ENCODE data around the gene SLC6A4. TPM values are rescaled to one million over a fixed set of nuclear protein-coding genes. Genes with fewer than 3 reads are reported as not detected.

Gene SLC6A4
- total and polyA plus RNA-seq, 8 donors = 0.38 to 52.3 (median 1.4) TPM

GRCh38 chr17:30219833-30220232 is 15.7 kb downstream of the SLC6A4 start:
- TF ChIP-seq, protein P1, sequence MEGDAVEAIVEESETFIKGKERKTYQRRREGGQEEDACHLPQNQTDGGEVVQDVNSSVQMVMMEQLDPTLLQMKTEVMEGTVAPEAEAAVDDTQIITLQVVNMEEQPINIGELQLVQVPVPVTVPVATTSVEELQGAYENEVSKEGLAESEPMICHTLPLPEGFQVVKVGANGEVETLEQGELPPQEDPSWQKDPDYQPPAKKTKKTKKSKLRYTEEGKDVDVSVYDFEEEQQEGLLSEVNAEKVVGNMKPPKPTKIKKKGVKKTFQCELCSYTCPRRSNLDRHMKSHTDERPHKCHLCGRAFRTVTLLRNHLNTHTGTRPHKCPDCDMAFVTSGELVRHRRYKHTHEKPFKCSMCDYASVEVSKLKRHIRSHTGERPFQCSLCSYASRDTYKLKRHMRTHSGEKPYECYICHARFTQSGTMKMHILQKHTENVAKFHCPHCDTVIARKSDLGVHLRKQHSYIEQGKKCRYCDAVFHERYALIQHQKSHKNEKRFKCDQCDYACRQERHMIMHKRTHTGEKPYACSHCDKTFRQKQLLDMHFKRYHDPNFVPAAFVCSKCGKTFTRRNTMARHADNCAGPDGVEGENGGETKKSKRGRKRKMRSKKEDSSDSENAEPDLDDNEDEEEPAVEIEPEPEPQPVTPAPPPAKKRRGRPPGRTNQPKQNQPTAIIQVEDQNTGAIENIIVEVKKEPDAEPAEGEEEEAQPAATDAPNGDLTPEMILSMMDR (IDR thresholded peaks at IDR 0.05) = no peak
- peaks cover 0 to 3% of the 10 kb centered on the region in 2 donors for H3K36me3 ChIP-seq
- H3K4me3 ChIP-seq = no peak overlapping the region
- ATAC-seq = no peak
- no peak for DNase-seq
- H3K27me3 ChIP-seq = no peaks in the 10 kb centered on the region
- intact Hi-C loops (cut with DNase I) = no loop called here
- no peaks in the 10 kb centered on the region for H3K9me3 ChIP-seq
- H3K4me1 ChIP-seq = no peaks in the 10 kb centered on the region
- H3K27ac ChIP-seq = no peak overlapping the region

GRCh38 chr17:30219315-30219714 is 16.2 kb downstream of the SLC6A4 start:
- H3K36me3 ChIP-seq = peaks cover 0 to 3% of the 10 kb centered on the region in 2 donors
- H3K27me3 ChIP-seq = no peaks in the 10 kb centered on the region
- ATAC-seq (no peak), DNase-seq (no peak)
- H3K27ac ChIP-seq = no peak overlapping the region
- intact Hi-C loops (cut with DNase I) = no loop called here
- H3K4me3 ChIP-seq = no peak overlapping the region
- TF ChIP-seq, protein P1 (IDR thresholded peaks at IDR 0.05) = no peak
- no peaks in the 10 kb centered on the region for H3K4me1 ChIP-seq
- no peaks in the 10 kb centered on the region for H3K9me3 ChIP-seq

GRCh38 chr17:30218799-30219198 is 16.7 kb downstream of the SLC6A4 start:
- intact Hi-C loops (cut with DNase I) = no loop called here

GRCh38 chr17:30217746-30218245 is 17.7 kb downstream of the SLC6A4 start:
- Histone ChIP-seq H3K4me3 (no peak overlapping the region), H3K9me3 (no peaks in the 10 kb centered on the region), H3K27ac (no peak overlapping the region), H3K4me1 (no peaks in the 10 kb centered on the region), H3K27me3 (no peaks in the 10 kb centered on the region), H3K36me3 (peaks cover 0 to 3% of the 10 kb centered on the region in 2 donors)
- ATAC-seq (no peak), DNase-seq (no peak)
- intact Hi-C loops (cut with DNase I) = no loop called here
- TF ChIP-seq, protein P1 (IDR thresholded peaks at IDR 0.05) = no peak

More at GRCh38 chr17:30218799-30219198, 16.7 kb downstream of the SLC6A4 start:
- peaks cover 0 to 3% of the 10 kb centered on the region in 2 donors for H3K36me3 ChIP-seq
- no peaks in the 10 kb centered on the region for H3K9me3 ChIP-seq
- DNase-seq = no peak
- ATAC-seq = no peak
- TF ChIP-seq, protein P1 (IDR thresholded peaks at IDR 0.05) = no peak
- no peaks in the 10 kb centered on the region for H3K27me3 ChIP-seq
- no peak overlapping the region for H3K27ac ChIP-seq
- H3K4me1 ChIP-seq = no peaks in the 10 kb centered on the region
- no peak overlapping the region for H3K4me3 ChIP-seq

DNA sequence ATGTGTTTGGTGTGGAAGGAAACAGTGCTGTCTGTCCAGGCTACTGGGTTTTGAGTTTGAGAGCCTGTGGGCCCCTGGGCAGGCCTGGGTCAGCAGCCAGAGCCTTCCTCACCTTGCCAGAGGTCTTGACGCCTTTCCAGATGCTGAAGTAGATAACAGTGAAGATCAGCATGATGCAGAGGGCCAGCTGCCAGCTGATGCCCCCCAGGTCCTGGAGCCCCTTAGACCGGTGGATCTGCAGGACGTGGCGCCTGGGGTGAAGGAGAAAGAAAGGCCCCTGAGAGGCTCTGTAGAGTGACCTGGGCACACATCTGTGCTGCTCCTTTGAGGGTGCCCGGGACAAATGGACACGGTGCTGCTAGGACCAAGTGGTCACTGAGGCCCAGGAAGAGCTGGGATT is 18.4 kb downstream of the SLC6A4 start:
- ATAC-seq (no peak), DNase-seq (no peak)
- Histone ChIP-seq H3K9me3 (no peaks in the 10 kb centered on the region), H3K36me3 (peaks cover 0 to 3% of the 10 kb centered on the region in 2 donors), H3K27me3 (no peaks in the 10 kb centered on the region), H3K27ac (no peak overlapping the region), H3K4me1 (no peaks in the 10 kb centered on the region), H3K4me3 (no peak overlapping the region)
- TF ChIP-seq, protein P1 (IDR thresholded peaks at IDR 0.05) = no peak
- intact Hi-C loops (cut with DNase I) = no loop called here
